H7 (cell line): Measurements from ENCODE around the gene HEATR1. TPM values are rescaled to one million over a fixed set of nuclear protein-coding genes. Genes with fewer than 3 reads are reported as not detected.

Experiments
- DNase-seq: peaks from one replicate; pipeline ENCODE4 v3.0.0; 2012
- H3K27me3 ChIP-seq: 2 replicates; pipeline ENCODE4 v1.6.0; 2011; ENCODE audit warnings: mild to moderate bottlenecking, low read length; ENCODE audit not compliant: control insufficient read depth, insufficient read depth
- H3K36me3 ChIP-seq: replicated peaks from 2 replicates; pipeline ENCODE4 v1.5.1; 2011; ENCODE audit warnings: low read length; ENCODE audit not compliant: control insufficient read depth, insufficient read depth
- H3K4me3 ChIP-seq: 2 replicates; pipeline ENCODE4 v1.5.1; 2011; ENCODE audit warnings: low read depth, mild to moderate bottlenecking, control low read depth, low read length, moderate library complexity; ENCODE audit not compliant: insufficient read depth
- total RNA-seq: library from RNA; depleted of rRNA; stranded (reverse); fragments of >200 nt; shearing (Covaris generic); gene quantifications from 2 replicates; pipeline ENCODE4 v1.2.3, GENCODE V29; 2014

HEATR1 gene
- total RNA-seq, 1 experiment from 2014 or later: 71.0 TPM

DNA sequence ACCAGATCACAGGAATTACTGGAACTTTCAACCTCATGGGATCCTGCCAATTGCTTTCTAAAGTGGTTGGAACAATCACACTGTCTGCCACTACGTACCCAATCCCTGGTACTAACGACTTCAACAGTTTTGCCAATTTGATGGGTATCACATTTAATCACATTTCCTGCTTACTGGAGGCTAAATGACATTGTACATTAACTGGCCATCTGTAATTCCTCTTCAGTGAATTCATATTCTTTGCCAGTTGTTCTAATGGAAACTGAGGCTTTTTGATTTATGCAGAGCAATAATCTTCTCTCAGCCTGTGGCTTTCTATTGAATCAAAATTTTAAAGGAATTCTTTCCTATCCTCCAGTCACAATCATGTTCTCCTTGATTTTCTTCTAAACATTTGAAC, 42.3 kb downstream of the HEATR1 start:
- H3K36me3 ChIP-seq: peaks cover 41% of the 10 kb centered on the region
- H3K4me3 ChIP-seq: no peak overlapping the region
- DNase-seq: no peak
- no peaks in the 10 kb centered on the region for H3K27me3 ChIP-seq

DNA sequence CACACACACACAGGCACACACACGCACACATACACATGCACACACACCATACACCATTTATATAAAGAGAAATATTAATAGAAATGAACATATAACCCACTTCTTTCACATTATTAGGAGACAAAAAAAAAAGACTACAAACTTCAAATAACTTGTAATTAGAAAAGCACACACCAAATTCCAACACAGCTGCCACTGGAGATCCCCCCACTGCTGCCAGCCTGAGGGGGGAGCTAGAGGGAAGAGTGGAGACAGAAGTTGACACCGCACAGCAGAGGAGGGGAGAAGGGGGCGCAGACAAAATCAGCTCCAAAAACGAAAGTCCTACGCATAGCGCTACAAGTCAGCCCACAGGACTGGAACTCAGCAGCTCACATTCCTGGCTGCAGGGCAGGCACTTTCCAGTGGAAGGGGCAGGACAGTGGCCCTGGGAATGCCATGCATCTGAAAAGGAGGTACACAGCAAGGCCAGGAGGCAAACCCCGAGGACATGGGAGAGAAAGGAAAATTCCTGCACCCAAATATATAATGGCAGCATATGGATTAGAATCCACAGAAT, 44.0 kb downstream of the HEATR1 start:
- peaks cover 45% of the 10 kb centered on the region for H3K36me3 ChIP-seq
- H3K27me3 ChIP-seq: no peaks in the 10 kb centered on the region
- no peak for DNase-seq
- no peak overlapping the region for H3K4me3 ChIP-seq

DNA sequence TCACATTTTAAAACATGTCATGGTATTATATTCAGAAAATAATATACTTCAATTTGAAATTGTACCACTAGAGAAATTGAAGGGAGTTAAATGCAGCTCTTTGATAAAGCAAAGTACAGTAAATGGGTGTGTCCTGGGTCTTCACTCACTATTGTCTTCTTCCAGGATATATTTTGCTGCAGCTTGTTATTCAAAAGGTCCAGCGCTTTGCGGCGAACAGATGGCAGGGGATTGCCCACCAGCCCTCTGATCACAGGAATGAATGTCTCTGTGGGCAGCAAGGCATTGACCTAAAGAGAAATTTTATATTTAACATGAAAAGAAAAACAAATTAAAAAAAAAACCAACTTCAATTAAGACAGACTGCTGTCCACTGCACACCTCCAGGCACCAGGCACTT, 45.5 kb downstream of the HEATR1 start:
- peaks cover 39% of the 10 kb centered on the region for H3K36me3 ChIP-seq
- H3K4me3 ChIP-seq: no peak overlapping the region
- H3K27me3 ChIP-seq: no peaks in the 10 kb centered on the region
- DNase-seq: no peak

DNA sequence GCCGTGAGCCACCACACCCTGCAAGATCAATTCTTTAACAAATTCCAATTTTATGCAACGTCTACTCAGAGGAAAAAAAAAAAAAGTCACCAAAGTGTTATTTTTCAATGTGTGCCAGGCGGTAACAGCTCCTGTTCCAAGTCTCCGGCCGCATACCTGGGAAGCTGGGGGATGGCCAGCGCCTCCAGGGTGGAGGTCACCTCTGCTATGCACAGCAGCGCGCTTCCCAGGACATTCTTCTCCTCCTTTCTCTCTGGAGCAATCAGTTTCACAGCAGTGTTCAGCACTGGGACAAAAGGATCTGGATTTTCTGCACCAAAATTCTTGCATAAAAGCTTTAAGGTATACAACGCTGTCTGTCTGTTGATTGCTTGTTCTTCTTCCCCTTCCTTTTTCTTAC, 46.2 kb downstream of the HEATR1 start:
- no peak for DNase-seq
- Histone ChIP-seq H3K4me3 (no peak overlapping the region), H3K27me3 (no peaks in the 10 kb centered on the region), H3K36me3 (peaks cover 39% of the 10 kb centered on the region)

- peaks cover 44% of the 10 kb centered on the region for H3K36me3 ChIP-seq
- no peak overlapping the region for H3K4me3 ChIP-seq
- H3K27me3 ChIP-seq: no peaks in the 10 kb centered on the region
- DNase-seq: no peak
Observed at GRCh38 chr1:236556606-236557005, 47.7 kb downstream of the HEATR1 start.

DNA sequence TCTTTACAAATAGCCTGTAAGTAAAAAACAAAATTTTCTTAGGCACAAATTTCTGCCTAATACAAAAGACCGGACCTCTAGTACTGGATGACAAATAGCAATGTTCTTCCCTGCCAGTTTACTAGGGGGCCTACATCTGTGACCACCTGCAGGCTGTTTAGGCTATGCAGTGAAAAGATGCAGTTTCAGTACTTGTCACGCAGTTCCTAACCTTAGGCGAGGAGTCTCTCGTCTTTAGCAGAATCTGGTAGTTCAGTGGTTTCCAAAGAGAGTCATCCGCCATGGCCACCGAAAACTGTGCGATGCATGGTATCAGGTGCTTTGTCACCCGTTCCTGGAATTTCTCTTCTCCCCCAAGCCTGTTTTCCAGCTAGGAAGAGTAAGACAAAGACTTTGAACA, 50.9 kb downstream of the HEATR1 start:
- DNase-seq: no peak
- Histone ChIP-seq H3K27me3 (no peaks in the 10 kb centered on the region), H3K36me3 (peaks cover 50% of the 10 kb centered on the region)

DNA sequence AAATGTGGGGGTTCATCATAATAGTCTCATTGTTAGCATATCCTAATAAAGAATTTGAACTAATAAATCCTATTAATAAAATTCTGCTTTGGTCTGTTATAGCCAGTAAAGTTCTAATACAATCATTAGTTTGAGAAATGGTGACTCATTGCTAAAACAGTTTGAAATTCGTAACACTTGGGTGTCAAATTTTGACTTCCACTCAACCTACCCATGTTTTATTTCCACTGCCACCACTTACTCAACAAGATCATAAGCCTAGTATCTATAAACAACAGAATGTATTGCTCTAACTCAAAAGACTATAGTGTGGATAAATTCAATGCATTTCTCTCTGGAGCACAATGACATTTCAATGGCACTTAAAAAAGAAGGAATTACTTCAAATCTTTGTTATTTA, 51.4 kb downstream of the HEATR1 start:
- Histone ChIP-seq H3K36me3 (peaks cover 49% of the 10 kb centered on the region), H3K27me3 (no peaks in the 10 kb centered on the region), H3K4me3 (no peak overlapping the region)
- DNase-seq: no peak

More for the DNA sequence above, 50.9 kb downstream of the HEATR1 start:
- H3K4me3 ChIP-seq: no peak overlapping the region

DNA sequence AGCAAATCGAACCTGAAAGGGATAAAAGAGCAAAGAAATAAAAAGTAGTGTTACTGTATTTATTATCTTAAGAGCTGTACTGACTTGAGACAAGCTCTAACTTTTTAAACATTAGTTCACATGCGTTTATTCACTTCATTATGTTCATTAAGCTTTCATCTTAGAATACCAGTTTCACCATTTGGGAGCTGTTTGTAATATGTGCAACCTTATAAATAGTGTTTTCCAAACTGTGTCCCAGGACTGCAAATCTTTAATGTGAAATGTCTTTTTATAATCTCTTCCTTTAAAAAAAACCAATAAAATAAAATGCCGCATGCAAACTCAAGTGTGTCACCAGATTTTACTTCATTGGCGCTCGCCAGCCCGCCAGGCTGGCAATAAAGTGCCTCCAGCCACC, 52.2 kb downstream of the HEATR1 start:
- Histone ChIP-seq H3K36me3 (peaks cover 46% of the 10 kb centered on the region), H3K4me3 (no peak overlapping the region), H3K27me3 (no peaks in the 10 kb centered on the region)
- DNase-seq: no peak

DNA sequence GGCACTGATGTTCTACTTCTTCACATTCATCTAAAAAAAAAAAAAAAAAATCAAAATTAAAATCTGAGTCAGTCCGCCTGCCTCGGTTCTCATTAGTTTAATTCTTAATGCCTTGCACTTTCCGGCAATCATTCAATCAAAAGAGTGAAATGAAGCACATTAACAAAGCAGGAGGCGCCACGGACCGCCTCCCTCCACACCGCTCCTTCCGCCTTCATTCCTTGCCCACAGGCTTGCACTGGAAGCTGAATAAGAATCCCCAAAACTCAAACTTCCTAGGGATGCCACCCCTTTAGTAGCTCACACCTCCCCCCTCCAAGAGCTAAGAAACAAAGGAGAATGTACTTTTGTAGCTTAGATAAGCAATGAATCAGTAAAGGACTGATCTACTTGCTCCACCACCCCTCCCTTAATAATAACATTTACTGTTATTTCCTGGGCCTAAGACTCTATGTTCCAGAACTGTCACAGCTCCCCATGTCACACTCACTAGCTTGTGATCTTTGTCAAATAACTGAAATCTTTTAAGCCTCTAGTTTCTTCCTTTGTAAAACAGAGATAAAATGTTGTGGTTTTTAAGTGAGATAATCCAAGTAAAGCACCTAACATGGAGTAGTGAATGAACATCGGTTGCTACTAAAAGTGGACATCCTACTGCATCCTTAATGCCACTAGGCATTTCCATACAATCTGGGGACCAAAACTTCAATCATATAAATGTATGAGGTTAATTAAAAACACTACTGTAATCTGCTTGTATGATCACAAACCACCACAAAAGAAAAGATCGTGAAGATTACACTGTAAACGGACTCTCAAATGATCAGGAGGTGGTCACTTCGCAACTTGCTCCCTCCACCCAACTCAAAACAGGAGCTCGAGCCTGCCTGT, 53.1 kb downstream of the HEATR1 start:
- H3K36me3 ChIP-seq: peaks cover 42% of the 10 kb centered on the region
- DNase-seq: no peak
- H3K4me3 ChIP-seq: no peak overlapping the region
- H3K27me3 ChIP-seq: no peaks in the 10 kb centered on the region

DNA sequence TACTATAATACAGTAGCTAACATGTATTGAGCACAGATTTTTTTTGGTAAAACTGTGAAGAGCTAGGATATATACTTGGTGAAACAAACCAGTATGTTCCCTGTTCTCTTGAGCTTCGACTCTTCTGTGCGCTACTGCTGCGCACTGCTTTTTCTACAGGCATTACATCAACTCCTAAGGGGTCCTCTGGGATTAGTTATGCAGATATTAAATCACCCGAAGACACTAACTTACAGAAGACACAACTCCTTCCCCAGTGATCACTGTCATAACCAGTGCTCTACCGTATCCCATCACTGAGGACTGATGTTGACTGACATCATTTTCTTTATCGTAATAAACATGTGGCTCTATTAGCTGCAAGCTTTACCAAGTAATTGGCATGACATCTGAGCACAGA, 55.9 kb downstream of the HEATR1 start:
- H3K27me3 ChIP-seq: no peaks in the 10 kb centered on the region
- no peak for DNase-seq
- no peak overlapping the region for H3K4me3 ChIP-seq
- peaks cover 31% of the 10 kb centered on the region for H3K36me3 ChIP-seq

DNA sequence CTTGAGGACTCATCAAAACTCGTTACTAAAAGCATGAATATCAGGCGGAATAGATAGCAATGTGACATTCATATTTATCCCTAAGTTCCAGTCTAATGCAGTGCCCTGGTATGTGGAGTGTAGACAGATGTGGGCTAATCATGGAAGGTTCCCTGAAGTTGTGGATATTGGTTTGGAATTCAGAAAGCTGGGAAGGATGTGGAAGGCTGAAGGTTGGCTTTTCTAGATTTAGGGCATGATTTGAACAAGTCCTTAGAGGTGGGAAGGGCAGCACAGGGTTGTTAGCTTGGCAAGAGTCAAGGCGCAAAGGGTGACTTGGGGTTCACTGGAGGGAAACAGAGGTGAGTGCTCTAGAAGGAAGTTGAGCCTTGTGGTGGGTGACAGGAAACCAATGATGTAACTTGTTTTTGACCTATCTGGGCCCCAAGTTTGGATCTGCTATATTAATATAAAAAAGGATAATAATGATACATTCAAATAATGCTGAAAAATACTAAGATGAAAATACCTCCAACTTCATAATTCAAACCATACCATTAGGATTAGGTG, 58.6 kb downstream of the HEATR1 start:
- DNase-seq: no peak
- Histone ChIP-seq H3K4me3 (no peak overlapping the region), H3K27me3 (no peaks in the 10 kb centered on the region), H3K36me3 (peaks cover 21% of the 10 kb centered on the region)

GRCh38 chr1:236543065-236543669, 61.1 kb downstream of the HEATR1 start:
- H3K27me3 ChIP-seq: no peaks in the 10 kb centered on the region
- H3K36me3 ChIP-seq: peaks cover 11% of the 10 kb centered on the region
- peak; percentile 65 for DNase-seq
- H3K4me3 ChIP-seq: no peak overlapping the region

DNA sequence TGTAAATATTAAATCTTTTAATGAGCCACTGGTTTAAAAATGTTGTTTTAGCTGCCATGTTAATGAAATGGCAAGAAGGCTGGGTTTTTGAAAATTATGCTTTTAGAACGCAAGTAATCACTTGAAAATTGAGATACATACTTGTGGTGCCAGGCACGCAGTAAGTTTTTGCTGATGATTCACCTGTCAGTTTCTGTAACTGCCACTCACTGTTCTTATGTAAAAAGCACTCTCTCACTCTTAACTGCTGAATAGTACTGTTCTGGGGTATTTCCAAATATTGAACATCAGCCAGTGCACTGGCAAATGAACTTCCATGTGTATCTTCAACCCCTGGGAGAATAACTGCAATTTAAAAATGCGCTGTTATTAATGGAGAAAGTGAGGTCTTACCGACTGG, 62.6 kb downstream of the HEATR1 start:
- H3K27me3 ChIP-seq: no peaks in the 10 kb centered on the region
- H3K4me3 ChIP-seq: no peak overlapping the region
- H3K36me3 ChIP-seq: peaks cover 6% of the 10 kb centered on the region
- DNase-seq: no peak

DNA sequence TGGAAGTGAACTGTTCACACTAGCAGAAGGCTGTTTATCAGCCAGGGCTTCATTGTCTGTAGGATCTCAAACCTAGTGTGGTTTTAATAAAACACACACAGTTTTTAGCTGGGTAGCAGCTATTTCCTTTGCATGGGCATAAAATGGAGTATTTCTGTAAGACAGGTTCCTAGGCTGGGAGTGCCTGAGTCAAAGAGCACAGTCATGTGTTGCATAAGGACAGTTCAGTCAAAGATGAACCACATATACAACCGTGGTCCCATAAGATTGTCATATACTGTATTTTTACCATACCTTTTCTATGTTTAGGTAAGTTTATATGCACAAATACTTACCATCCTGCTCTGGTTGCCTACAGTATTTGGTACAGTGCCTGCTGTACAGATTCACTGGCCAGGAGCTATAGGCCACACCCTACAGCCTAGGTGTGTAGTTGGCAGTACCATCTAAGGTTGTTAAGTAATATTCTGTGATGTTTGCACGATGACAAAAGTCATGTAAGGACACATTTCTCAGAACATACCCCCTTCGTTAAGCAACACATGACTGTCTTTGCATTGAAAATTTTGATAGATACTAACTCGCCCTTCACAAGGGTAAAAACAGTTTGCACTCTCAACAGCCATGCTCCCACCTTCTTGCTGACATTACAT, 63.4 kb downstream of the HEATR1 start:
- no peak for DNase-seq
- Histone ChIP-seq H3K36me3 (peaks cover 3% of the 10 kb centered on the region), H3K4me3 (no peak overlapping the region), H3K27me3 (no peaks in the 10 kb centered on the region)
